ENCODE measurements around the gene SLC6A9. TPM values are rescaled to one million over a fixed set of nuclear protein-coding genes. Genes with fewer than 3 reads are reported as not detected.

Gene SLC6A9
- total RNA-seq, 2 experiments from 2014 or later, result 2.6 to 5.3 TPM

Other genes with a start within 250 kb of the SLC6A9 start
- gene ARTN, start 97.7 kb downstream of the SLC6A9 start, total RNA-seq, result not detected
- 10 to 100 TPM; 25.3 to 29.4 TPM for gene IPO13, start 84.5 kb downstream of the SLC6A9 start, total RNA-seq
- 10 to 100 TPM; 28.1 to 39.8 TPM for gene DPH2, start 61.5 kb downstream of the SLC6A9 start, total RNA-seq
- gene ATP6V0B, start 56.5 kb downstream of the SLC6A9 start, total RNA-seq, result 100 to 1,000 TPM; 108 to 139 TPM
- 10 to 100 TPM; 20.1 to 25.5 TPM for gene B4GALT2, start 52.3 kb downstream of the SLC6A9 start, total RNA-seq
- 1 to 10 TPM; 1.3 to 1.5 TPM for gene CCDC24, start 39.9 kb downstream of the SLC6A9 start, total RNA-seq
- not detected for gene KLF17, start 87.4 kb upstream of the SLC6A9 start, total RNA-seq
- gene KLF18, start 110.2 kb upstream of the SLC6A9 start, total RNA-seq, result not detected
- gene DMAP1, start 182.0 kb upstream of the SLC6A9 start, total RNA-seq, result 10 to 100 TPM; 36.9 to 44.1 TPM